Measurements from ENCODE around the gene SLC35G4.
A peak's percentile ranks its signal among the peaks of the same experiment; 100 is the strongest.

The SLC35G4 gene

GRCh38 chr18:11649839-11650238, 40.4 kb downstream of the SLC35G4 start:
- Histone ChIP-seq H3K9me3 (no peaks in the 10 kb centered on the region), H3K4me3 (ENCODE audit: low read depth in 1 of 2, low read length in 1 of 2) (no peak overlapping the region), H3K36me3 (no peaks in the 10 kb centered on the region), H3K4me1 (ENCODE audit: control insufficient read depth in 1 of 2, insufficient read depth in 1 of 2, low read depth in 1 of 2, low read length in 1 of 2) (no peaks in the 10 kb centered on the region), H3K27ac (no peak overlapping the region), H3K27me3 (peaks cover 38% of the 10 kb centered on the region)
- no peak for TF ChIP-seq CTCF (IDR thresholded peaks at IDR 0.05)

GRCh38 chr18:11651899-11652298, 42.5 kb downstream of the SLC35G4 start:
- H3K27ac ChIP-seq = no peak overlapping the region
- no peak overlapping the region for H3K4me3 ChIP-seq (ENCODE audit: low read depth in 1 of 2, low read length in 1 of 2)
- no peaks in the 10 kb centered on the region for H3K36me3 ChIP-seq
- H3K27me3 ChIP-seq = peaks cover 59% of the 10 kb centered on the region
- no peak for TF ChIP-seq CTCF (IDR thresholded peaks at IDR 0.05)
- H3K9me3 ChIP-seq = no peaks in the 10 kb centered on the region
- no peaks in the 10 kb centered on the region for H3K4me1 ChIP-seq (ENCODE audit: control insufficient read depth in 1 of 2, insufficient read depth in 1 of 2, low read depth in 1 of 2, low read length in 1 of 2)

GRCh38 chr18:11653521-11653920, 44.1 kb downstream of the SLC35G4 start:
- H3K27me3 ChIP-seq = peaks cover 62% of the 10 kb centered on the region
- TF ChIP-seq CTCF (IDR thresholded peaks at IDR 0.05) = no peak
- H3K27ac ChIP-seq = no peak overlapping the region

GRCh38 chr18:11654736-11655605, 45.6 kb downstream of the SLC35G4 start:
- TF ChIP-seq CTCF (IDR thresholded peaks at IDR 0.05) = peak; percentile 26
- no peaks in the 10 kb centered on the region for H3K36me3 ChIP-seq

More at GRCh38 chr18:11653521-11653920, 44.1 kb downstream of the SLC35G4 start:
- Histone ChIP-seq H3K4me3 (ENCODE audit: low read depth in 1 of 2, low read length in 1 of 2) (no peak overlapping the region), H3K9me3 (no peaks in the 10 kb centered on the region), H3K36me3 (no peaks in the 10 kb centered on the region), H3K4me1 (ENCODE audit: control insufficient read depth in 1 of 2, insufficient read depth in 1 of 2, low read depth in 1 of 2, low read length in 1 of 2) (no peaks in the 10 kb centered on the region)

GRCh38 chr18:11655606-11655932, 46.2 kb downstream of the SLC35G4 start:
- Histone ChIP-seq H3K27me3 (peaks cover 66% of the 10 kb centered on the region), H3K27ac (no peak overlapping the region), H3K36me3 (no peaks in the 10 kb centered on the region), H3K4me3 (ENCODE audit: low read depth in 1 of 2, low read length in 1 of 2) (no peak overlapping the region), H3K9me3 (no peaks in the 10 kb centered on the region), H3K4me1 (ENCODE audit: control insufficient read depth in 1 of 2, insufficient read depth in 1 of 2, low read depth in 1 of 2, low read length in 1 of 2) (no peaks in the 10 kb centered on the region)
- TF ChIP-seq CTCF (IDR thresholded peaks at IDR 0.05) = no peak

More at GRCh38 chr18:11654736-11655605, 45.6 kb downstream of the SLC35G4 start:
- Histone ChIP-seq H3K9me3 (no peaks in the 10 kb centered on the region), H3K4me1 (ENCODE audit: control insufficient read depth in 1 of 2, insufficient read depth in 1 of 2, low read depth in 1 of 2, low read length in 1 of 2) (no peaks in the 10 kb centered on the region), H3K4me3 (ENCODE audit: low read depth in 1 of 2, low read length in 1 of 2) (no peak overlapping the region), H3K27ac (no peak overlapping the region), H3K27me3 (peaks cover 66% of the 10 kb centered on the region)
